Activated T-cell treated with anti-CD3 and anti-CD28 coated beads, Interleukin-2, amount 50 U/mL, for 1 hour (primary cell): ENCODE measurements around the gene UBE2QL1.

Experiments used
- DNase-seq: peaks from one replicate; pipeline ENCODE4 v3.0.0-alpha.2; 2020

Gene UBE2QL1

DNA sequence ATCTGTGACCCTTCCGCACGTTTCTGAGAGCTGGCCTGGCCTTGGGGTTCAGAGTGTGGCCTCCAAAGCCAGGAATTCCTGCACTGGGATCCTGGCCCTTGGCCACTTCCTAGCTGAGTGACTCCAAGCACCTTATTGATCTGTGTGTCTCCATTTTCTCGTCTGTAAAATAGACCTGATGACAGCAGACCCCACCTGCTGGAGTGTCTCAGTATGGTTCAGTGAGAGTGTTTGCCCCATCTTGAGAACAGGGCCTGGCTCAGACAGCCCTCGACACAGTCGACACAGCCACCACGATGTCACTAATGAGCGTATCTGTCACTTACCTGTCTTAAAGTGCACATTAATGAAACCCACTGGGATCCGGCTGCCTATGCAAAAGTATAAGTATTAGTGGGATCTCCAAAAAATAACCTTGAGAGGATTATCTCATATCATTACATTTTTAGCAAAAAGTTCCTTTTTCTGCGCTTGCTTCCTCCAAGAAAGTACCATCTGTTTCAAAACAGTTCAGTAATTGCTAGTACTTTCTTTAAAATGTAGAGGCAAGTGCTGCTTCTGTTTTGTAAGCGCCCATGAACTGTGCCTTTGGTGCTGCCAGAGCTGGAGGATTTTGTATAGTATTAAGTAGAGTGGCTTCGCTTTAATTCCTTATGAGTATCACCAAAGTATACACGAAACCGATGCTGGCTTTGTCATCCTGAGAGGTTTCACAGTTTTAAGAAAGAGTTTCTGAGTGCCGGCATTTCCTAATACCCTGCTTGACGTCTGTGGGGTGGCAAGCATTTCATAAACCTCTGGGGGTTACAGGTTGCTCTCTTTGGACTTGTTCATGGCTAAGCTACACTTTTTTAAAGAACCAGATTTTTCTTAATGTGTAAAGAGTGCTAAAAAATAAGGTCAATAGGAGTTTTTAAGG, 31.7 kb downstream of the UBE2QL1 start:
- no peak for DNase-seq

DNA sequence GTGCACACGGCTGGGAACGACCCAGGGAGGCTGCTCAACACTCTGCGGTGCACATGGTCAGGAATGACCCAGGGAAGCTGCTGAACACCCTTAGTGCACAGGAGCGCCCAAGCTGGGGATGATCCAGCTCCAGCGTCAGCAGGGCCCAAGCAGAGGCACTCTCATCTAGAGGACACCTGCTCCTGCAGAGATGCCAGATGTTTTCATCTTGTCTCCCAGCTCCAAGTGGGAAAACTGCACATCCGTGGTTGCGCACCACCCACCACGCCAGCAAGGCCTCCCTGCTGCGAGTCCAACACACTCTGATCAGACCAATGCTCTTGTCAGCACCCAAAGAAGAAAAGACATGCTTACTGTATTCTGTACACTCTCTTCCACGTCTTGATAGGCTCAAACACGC, 34.1 kb downstream of the UBE2QL1 start:
- DNase-seq, result no peak

- DNase-seq, result no peak
Measured at GRCh38 chr5:6483880-6484382, 35.3 kb downstream of the UBE2QL1 start.

- DNase-seq, result no peak
Measured at GRCh38 chr5:6484446-6484845, 35.8 kb downstream of the UBE2QL1 start.

DNA sequence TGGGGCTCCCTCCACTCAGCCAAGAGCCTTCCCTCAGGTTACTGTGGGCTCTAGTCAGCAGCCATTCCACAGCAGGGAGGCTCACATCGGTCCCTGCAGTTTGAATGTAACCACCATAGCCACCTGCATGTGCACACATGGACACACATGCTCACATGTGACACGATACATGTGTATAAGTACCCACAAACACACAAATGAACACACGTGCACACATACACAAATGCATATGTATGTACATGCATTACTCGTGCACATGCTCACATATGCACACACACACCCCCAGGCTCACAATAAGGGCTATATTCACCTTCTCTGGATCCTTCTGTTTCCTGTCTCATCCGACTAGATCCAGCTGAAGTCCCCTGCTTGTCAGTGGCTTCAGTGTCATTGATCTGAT, 36.2 kb downstream of the UBE2QL1 start:
- no peak for DNase-seq

- DNase-seq, result no peak
Measured at GRCh38 chr5:6485441-6485840, 36.8 kb downstream of the UBE2QL1 start.

- DNase-seq, result no peak
Measured at GRCh38 chr5:6486074-6486473, 37.4 kb downstream of the UBE2QL1 start.

- no peak for DNase-seq
Measured at GRCh38 chr5:6487081-6487480, 38.4 kb downstream of the UBE2QL1 start.

DNA sequence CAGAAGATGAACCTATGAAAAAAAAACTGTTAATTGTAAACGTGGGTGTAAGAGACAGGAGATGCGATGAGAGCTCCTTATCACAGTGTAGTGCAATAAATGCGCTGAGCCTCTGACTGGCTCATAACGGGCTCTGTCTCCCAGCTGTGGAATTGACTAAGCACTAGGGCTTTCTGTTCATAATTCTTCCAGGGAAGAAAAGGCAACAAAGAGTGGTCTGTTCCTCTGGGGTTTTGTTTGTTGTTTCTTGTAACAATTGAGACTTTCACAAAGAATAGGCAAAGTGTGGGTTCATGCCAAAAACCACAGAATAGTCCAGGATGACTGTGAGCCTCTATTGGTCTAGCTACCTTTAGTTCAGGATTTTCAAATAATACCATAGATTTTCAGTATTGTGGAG, 39.4 kb downstream of the UBE2QL1 start:
- no peak for DNase-seq

- no peak for DNase-seq
Measured at GRCh38 chr5:6489643-6490185, 41.1 kb downstream of the UBE2QL1 start.

DNA sequence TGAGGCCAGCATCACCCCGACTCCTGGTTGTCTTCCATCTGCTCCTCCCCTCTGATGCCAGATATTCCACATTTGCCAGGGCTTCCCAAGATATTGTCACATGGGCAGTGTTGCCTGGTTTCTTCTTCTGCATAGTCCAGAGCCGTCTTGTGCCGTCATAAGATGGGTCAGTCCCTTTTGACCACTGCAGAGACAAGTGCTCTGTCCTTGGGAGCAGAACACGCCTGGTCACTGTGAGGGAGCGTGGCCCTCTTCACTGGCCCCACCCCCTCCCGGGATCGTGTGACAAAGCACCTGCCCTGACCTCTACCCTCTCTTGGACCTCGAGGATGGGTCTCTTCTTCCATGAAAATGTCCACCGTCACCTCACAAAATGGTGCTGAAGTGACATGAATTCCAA, 41.6 kb downstream of the UBE2QL1 start:
- no peak for DNase-seq

DNA sequence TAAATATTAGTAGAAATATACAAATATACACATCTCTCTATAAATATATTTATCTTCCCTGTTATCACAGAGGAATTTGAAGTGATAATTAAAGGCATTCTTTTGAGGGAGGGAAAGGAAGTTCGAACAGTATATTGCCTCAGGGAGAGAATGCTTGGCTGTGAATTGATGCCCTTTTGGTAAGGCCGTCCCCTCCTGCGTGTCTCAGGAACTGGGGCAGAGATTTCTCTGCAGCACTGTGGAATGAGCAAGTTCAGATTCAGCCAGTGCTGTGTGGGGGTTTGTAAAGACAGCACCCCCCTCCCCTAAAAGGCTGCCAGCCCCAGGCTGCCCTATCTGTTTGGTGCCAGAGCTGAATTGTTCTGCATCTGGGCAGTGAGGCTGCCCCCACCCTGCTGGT, 42.0 kb downstream of the UBE2QL1 start:
- DNase-seq, result no peak

DNA sequence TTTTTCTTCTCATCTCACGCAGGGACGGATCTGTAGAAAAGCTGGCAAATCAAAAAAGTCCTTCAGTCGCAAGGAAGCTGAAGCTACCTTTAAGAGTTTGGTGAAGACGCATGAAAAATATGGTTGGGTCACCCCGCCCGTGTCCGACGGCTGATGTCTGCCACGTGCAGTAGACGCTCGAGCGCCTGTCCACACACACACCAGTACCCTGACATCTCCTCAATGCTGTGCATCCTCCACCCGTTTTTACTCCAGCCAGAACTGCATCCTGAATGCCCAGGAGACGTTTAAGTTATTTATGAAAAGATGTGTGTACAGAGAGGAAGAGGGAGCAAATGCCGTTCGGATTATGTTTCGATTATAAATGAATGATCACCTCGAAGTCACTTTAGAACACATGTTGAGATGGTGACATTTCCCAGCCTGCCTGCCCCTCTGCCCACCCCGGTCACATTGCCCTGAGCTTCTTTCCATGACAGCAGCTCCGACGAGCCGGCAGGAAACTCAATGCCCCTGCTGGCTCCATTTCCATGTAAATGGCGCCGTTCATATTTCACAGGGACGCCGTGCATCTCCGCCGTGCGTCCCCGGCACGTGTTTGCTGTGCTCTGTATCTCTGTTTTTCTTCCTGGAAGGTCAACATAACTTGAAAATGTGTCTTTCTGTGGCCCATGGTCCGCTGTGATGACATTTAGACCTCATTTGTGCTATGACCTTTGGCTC, 42.7 kb downstream of the UBE2QL1 start:
- no peak for DNase-seq

DNA sequence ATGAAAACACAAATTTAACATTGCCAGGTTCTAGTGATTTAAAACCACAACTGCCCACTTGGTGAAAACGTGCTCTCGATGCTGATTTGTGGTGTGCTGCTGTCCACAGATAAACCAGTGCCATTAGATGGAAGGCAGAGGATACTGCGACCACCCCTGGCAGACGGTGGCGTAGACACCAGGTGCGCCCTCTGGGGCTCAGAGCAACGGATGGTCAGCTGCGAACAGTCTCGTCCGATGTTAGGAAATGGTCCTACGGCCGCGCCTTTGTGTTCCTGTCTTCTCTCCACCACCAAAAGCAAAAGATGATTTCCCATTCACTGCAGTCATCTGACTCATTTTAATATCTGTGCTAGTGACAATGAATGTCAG, 43.2 kb downstream of the UBE2QL1 start:
- no peak for DNase-seq

GRCh38 chr5:6492934-6493333, 44.3 kb downstream of the UBE2QL1 start:
- no peak for DNase-seq

DNA sequence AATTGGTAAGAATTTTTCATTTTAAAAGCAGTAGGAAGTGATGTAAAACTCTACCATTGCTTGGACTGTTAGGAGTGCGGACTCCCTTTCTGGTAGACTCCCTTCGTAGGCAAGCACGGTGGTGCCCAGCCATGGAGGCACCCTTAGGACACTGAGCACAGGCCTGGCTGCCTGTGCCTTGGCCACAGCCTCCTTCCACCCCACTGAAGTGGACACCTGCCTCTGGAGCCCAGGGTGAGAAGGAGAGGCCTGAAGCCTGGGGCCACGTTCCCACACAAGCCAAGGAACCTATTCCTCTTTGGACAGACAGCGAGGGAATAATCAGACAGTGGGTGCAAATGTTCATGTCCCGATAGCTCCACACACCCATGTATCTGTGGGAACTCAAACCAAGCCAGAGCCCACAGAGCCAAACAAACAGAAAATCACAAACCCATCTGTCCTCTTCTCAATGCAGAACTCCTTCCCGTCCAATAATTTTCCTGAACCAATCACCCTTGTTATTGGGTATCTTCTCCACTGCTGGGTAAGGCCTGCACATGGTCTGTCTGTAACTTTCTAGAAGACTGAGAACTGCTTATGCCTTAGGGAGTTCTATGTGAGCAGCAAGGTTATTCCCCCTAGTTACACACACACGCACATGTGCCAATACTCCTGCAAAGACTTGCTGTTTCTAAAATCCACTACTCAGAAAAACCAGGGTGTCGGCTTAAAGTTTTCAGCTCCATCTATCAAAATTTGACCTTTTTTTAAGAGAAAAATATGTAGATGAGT, 45.2 kb downstream of the UBE2QL1 start:
- DNase-seq, result no peak

DNA sequence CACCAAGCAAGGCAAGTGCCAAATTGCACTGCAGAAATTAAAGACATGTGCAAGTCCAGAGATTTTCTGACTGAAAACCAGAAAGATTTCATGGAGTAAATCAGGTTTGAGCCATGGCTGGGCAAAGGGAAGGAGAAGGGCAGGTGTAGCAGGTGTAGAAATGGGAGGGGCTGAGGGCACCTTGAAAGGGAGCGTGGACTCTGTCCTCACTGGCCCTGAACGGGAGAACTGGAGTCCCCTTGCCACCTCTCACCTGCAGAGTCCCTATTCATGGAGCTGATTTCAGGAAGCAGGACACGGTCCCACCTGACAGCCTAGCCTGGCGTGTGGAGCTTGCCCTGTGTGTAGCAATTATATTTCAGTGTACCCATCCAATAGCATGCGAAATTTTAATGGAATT, 46.3 kb downstream of the UBE2QL1 start:
- no peak for DNase-seq

DNA sequence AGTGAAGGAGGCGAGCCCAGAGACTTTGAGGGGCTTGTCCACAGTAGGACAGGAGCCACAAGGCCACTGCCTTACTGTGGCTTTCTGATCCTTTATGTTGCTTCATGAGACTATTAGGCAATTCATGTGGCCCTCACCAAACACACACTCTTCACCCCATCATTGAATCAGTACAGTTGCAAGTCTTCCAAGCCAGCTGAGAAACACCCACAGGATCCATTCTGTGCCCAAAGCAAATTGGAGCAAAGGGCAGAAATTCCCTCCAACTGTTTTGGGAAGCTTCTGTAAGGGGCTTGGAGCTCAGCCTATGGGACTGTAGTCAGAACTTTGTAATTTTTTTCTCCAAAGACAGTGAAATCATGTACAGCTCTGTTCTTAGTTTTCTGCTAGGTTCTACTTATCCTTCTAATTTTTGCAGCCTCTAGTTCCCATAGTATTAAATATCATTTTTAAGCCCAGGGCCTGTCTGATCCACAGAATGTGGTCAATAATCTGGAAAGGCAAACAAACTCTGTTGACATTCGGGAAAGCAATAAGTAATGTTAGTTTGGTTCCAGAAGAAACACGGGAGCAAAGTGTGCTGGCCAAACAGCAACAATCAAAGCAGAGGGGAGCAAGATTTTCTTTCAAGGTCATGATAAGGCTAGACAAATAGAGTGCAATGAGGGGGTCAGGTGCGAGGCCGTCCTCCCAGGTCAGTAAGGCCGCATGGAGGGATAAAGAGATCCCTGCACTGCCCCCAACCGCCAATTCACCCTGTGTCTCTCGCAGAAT, 47.0 kb downstream of the UBE2QL1 start:
- DNase-seq, result no peak

DNA sequence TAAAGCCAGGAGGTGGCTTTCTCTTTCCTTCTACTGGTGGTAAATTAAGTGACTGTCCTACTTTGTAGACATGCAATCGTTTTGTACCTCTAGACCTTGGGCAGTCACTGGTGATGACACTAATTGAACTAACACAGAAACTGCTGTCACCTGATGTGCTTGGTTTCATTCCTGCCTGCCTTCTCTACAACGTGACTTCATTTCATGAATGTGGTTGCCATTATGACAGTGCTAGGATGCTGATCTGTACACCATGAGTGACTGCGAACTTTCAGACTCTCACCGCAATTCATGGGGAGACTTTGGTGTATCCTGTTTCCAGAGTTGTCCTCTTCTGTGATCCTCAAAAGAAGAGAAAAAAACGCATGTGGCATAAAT, 47.5 kb downstream of the UBE2QL1 start:
- no peak for DNase-seq

DNA sequence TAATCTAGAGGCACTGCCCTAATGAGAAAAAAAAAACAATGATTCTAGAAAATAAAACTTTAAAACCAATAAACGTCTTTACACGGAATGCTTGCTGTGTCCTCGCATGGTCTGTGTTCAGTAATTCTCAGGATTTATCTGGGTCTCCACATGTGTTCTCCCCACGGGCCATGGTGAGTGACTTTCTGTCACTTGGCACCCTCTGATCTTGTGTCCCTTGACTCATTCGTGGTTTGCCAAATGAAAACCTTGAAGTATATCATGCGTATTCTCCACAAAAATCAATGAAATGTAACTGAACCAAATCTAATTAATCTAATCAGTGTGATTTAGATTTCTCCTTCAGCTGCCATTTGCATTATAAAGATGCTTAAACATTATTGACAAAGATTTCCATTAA, 48.0 kb downstream of the UBE2QL1 start:
- DNase-seq, result no peak

DNA sequence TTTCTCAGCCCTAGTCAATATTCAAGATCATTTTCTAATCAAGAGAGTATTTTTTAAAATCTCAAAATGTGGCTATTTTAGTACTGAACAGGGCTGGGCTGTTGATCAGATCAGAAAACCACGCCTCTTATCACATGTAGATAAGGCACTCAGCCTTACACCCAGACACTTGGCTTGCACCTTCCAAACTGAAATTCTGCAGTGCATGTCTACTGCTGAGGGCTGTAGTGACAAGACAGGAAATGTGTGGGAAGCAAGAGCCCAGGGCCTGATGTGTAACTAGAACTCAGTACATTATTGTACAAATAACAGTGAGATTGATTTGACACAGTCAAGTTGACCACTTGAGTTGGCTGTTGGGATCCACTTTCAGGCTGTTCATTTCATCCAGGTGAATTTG, 48.6 kb downstream of the UBE2QL1 start:
- DNase-seq, result no peak

- DNase-seq, result no peak
Measured at GRCh38 chr5:6498968-6499367, 50.3 kb downstream of the UBE2QL1 start.
